ENCODE results near the gene HCAR1. TPM values are rescaled to one million over a fixed set of nuclear protein-coding genes. Genes with fewer than 3 reads are reported as not detected.

HCAR1 gene
- total and polyA plus RNA-seq, 2 donors (not counting 1 experiment from before 2014, with no cell fraction given) = 1.1 to 1.5 TPM

DNA sequence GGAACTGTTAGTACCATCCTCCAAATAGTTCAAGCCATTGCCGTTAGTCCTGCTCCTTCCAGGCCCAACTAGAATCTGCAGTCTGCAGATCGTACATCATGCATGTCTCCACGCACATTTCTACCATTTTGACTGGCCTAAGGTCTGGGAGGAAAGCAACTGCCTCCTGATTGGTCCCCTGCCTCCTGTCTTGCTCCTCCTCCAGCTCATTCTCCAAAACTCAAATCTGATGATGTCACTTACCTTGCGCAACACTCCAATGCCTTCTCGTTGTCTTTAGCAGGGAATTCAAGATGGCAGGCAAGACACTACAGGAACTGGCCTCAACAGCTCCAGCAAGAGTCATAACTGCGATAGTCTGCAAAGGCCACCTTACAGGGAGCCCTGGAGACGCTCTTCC is 9.7 kb upstream of the HCAR1 start:
- no peaks in the 10 kb centered on the region for H3K9me3 ChIP-seq (ENCODE audit: control insufficient read depth, insufficient read depth, low read depth, low read length)

DNA sequence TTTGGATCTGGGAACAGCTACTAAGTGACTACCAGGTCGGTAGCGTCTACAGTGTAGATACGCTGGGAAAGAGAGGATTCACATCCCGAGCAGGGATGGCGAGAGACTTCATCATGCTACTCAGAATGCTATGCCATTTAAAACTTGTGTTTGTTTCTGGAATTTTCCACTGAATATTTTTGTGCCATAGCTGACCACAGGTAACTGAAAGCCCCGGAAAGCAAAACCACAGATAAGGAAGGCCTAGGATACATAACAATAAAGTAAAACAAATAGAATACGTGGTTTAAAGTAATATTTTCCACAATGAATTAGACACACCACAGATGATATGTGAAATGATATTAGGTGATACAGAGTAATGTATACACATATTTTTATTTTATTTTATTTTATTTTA is 7.9 kb upstream of the HCAR1 start:
- TF ChIP-seq EZH2 (IDR thresholded peaks at IDR 0.05; ENCODE audit: low read length, missing control alignments) = no peak
- TF ChIP-seq, protein P1, sequence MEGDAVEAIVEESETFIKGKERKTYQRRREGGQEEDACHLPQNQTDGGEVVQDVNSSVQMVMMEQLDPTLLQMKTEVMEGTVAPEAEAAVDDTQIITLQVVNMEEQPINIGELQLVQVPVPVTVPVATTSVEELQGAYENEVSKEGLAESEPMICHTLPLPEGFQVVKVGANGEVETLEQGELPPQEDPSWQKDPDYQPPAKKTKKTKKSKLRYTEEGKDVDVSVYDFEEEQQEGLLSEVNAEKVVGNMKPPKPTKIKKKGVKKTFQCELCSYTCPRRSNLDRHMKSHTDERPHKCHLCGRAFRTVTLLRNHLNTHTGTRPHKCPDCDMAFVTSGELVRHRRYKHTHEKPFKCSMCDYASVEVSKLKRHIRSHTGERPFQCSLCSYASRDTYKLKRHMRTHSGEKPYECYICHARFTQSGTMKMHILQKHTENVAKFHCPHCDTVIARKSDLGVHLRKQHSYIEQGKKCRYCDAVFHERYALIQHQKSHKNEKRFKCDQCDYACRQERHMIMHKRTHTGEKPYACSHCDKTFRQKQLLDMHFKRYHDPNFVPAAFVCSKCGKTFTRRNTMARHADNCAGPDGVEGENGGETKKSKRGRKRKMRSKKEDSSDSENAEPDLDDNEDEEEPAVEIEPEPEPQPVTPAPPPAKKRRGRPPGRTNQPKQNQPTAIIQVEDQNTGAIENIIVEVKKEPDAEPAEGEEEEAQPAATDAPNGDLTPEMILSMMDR (conservative IDR thresholded peaks at IDR 0.05 in 1 of 2, IDR thresholded peaks at IDR 0.05 in 1 of 2; ENCODE audit: low read depth in 1 of 2, low read length in 2 of 2) = no peak
- H3K4me2 ChIP-seq (ENCODE audit: extremely low read depth, insufficient read depth, low read length) = no peak overlapping the region
- no peaks in the 10 kb centered on the region for H4K20me1 ChIP-seq (ENCODE audit: control insufficient read depth, extremely low read depth, insufficient read depth, low read length)

More for the DNA sequence above, 9.7 kb upstream of the HCAR1 start:
- Histone ChIP-seq H2AFZ (ENCODE audit: low read length) (no peak overlapping the region), H3K4me3 (replicated peaks in 1 of 4; ENCODE audit: control extremely low read depth in 1 of 4, insufficient read depth in 1 of 4, low read depth in 3 of 4, low read length in 4 of 4) (no peak overlapping the region), H3K9ac (ENCODE audit: insufficient read depth, low read length) (no peak overlapping the region), H3K4me1 (ENCODE audit: control insufficient read depth, extremely low read depth, insufficient read depth, low read length) (no peaks in the 10 kb centered on the region), H3K4me2 (ENCODE audit: extremely low read depth, insufficient read depth, low read length) (no peak overlapping the region), H3K36me3 (ENCODE audit: control insufficient read depth, insufficient read depth, low read length) (no peaks in the 10 kb centered on the region), H4K20me1 (ENCODE audit: control insufficient read depth, extremely low read depth, insufficient read depth, low read length) (no peaks in the 10 kb centered on the region), H3K79me2 (ENCODE audit: control insufficient read depth, insufficient read depth, low read length) (no peaks in the 10 kb centered on the region), H3K27ac (ENCODE audit: insufficient read depth, low read length) (no peak overlapping the region), H3K27me3 (ENCODE audit: control insufficient read depth, insufficient read depth, low read length) (no peaks in the 10 kb centered on the region)
- TF ChIP-seq EZH2 (IDR thresholded peaks at IDR 0.05; ENCODE audit: low read length, missing control alignments) = no peak
- TF ChIP-seq, protein P1 (conservative IDR thresholded peaks at IDR 0.05 in 1 of 2, IDR thresholded peaks at IDR 0.05 in 1 of 2; ENCODE audit: low read depth in 1 of 2, low read length in 2 of 2) = no peak
- no peak for DNase-seq (ENCODE audit: low read depth in 2 of 2)

DNA sequence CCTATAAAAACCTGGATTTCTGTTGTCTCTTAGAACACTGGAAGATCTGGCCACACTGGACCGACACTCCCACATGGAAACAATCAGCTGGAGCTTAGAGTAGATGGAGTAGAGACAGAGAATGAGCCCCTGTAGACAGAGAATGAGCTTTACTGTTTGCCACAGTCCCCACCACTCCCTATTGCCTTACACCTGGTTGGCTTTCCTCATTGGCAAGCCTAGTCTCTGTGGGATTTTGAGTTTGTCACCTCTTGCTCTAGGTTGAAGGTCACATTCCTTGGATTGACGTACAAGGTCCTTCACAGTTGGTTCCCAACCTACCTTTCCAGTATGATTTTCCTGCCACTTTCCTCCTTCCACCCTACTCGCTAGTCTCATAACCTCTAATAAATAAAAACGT is 2.0 kb upstream of the HCAR1 start:
- Histone ChIP-seq H2AFZ (ENCODE audit: low read length) (no peak overlapping the region), H3K9ac (ENCODE audit: insufficient read depth, low read length) (no peak overlapping the region), H3K36me3 (ENCODE audit: control insufficient read depth, insufficient read depth, low read length) (no peaks in the 10 kb centered on the region), H3K27ac (ENCODE audit: insufficient read depth, low read length) (no peak overlapping the region), H3K79me2 (ENCODE audit: control insufficient read depth, insufficient read depth, low read length) (no peaks in the 10 kb centered on the region), H4K20me1 (ENCODE audit: control insufficient read depth, extremely low read depth, insufficient read depth, low read length) (no peaks in the 10 kb centered on the region), H3K4me1 (ENCODE audit: control insufficient read depth, extremely low read depth, insufficient read depth, low read length) (no peaks in the 10 kb centered on the region), H3K27me3 (ENCODE audit: control insufficient read depth, insufficient read depth, low read length) (no peaks in the 10 kb centered on the region), H3K9me3 (ENCODE audit: control insufficient read depth, insufficient read depth, low read depth, low read length) (no peaks in the 10 kb centered on the region), H3K4me2 (ENCODE audit: extremely low read depth, insufficient read depth, low read length) (no peak overlapping the region), H3K4me3 (replicated peaks in 1 of 4; ENCODE audit: control extremely low read depth in 1 of 4, insufficient read depth in 1 of 4, low read depth in 3 of 4, low read length in 4 of 4) (no peak overlapping the region)
- TF ChIP-seq EZH2 (IDR thresholded peaks at IDR 0.05; ENCODE audit: low read length, missing control alignments) = no peak
- TF ChIP-seq, protein P1 (conservative IDR thresholded peaks at IDR 0.05 in 1 of 2, IDR thresholded peaks at IDR 0.05 in 1 of 2; ENCODE audit: low read depth in 1 of 2, low read length in 2 of 2) = no peak
- DNase-seq (ENCODE audit: low read depth in 2 of 2) = no peak

More for the DNA sequence above, 7.9 kb upstream of the HCAR1 start:
- Histone ChIP-seq H3K79me2 (ENCODE audit: control insufficient read depth, insufficient read depth, low read length) (no peaks in the 10 kb centered on the region), H3K9me3 (ENCODE audit: control insufficient read depth, insufficient read depth, low read depth, low read length) (no peaks in the 10 kb centered on the region), H3K4me3 (replicated peaks in 1 of 4; ENCODE audit: control extremely low read depth in 1 of 4, insufficient read depth in 1 of 4, low read depth in 3 of 4, low read length in 4 of 4) (no peak overlapping the region), H3K27ac (ENCODE audit: insufficient read depth, low read length) (no peak overlapping the region), H3K4me1 (ENCODE audit: control insufficient read depth, extremely low read depth, insufficient read depth, low read length) (no peaks in the 10 kb centered on the region), H2AFZ (ENCODE audit: low read length) (no peak overlapping the region), H3K36me3 (ENCODE audit: control insufficient read depth, insufficient read depth, low read length) (no peaks in the 10 kb centered on the region), H3K9ac (ENCODE audit: insufficient read depth, low read length) (no peak overlapping the region), H3K27me3 (ENCODE audit: control insufficient read depth, insufficient read depth, low read length) (no peaks in the 10 kb centered on the region)
- peak in 1 of 2 donors; percentile 67 for DNase-seq (ENCODE audit: low read depth in 2 of 2)

Measured in fibroblast of lung (primary cell).